ENCODE results near the gene ASB4.

DNA sequence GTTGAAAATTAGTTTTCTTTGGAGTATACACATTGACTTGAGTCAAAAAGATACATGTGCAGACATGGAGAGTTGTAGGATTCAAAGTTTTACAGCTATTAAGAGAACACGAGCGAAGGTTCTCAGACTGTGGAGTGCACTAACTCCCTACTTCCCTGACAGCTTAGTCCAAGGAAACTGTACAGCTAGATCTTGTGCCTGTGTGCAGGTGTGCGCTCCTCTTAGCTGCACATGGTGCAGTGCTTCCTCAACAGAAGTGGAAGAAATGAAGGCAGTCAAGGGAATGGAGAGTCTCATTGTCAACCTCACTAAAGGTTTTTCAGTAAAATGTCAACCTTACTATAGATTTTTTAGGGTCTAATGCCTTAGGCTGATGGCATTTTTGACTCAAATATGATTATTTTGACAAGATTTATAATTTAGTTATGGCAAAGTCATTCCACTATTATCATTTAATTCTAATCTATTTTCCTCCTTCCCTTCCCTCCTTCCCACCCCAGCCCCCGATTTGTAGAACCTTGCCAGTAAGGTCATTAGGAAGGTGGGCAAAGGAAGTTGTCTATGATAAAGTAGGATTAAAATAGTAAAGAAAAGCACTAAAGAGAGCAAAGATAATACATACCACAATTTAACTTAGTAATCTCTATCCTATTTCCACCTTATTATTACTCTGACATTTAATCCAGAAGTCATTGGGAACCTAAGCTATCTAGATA lies 97.0 kb downstream of the ASB4 start:
- TF ChIP-seq, protein P1, sequence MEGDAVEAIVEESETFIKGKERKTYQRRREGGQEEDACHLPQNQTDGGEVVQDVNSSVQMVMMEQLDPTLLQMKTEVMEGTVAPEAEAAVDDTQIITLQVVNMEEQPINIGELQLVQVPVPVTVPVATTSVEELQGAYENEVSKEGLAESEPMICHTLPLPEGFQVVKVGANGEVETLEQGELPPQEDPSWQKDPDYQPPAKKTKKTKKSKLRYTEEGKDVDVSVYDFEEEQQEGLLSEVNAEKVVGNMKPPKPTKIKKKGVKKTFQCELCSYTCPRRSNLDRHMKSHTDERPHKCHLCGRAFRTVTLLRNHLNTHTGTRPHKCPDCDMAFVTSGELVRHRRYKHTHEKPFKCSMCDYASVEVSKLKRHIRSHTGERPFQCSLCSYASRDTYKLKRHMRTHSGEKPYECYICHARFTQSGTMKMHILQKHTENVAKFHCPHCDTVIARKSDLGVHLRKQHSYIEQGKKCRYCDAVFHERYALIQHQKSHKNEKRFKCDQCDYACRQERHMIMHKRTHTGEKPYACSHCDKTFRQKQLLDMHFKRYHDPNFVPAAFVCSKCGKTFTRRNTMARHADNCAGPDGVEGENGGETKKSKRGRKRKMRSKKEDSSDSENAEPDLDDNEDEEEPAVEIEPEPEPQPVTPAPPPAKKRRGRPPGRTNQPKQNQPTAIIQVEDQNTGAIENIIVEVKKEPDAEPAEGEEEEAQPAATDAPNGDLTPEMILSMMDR (IDR thresholded peaks at IDR 0.05 in 4 of 5, conservative IDR thresholded peaks at IDR 0.05 in 1 of 5): no peak
- TF ChIP-seq POLR2A (IDR thresholded peaks at IDR 0.05): peak in 1 of 2 donors; percentile 10
